HT-29 (cell line): ENCODE data around the gene EIF2B5. TPM values are rescaled to one million over a fixed set of nuclear protein-coding genes. Genes with fewer than 3 reads are reported as not detected.
"Not testable (repeated sequence)": the region's sequence is repeated elsewhere in the genome, so short reads cannot be mapped to it uniquely, and the experiment has no call there.

Experiments used
- DNase-seq: peaks from one replicate; pipeline ENCODE4 v3.0.0-alpha.2; 2015; ENCODE audit warnings: low spot score
- total RNA-seq: library from RNA; depleted of rRNA; stranded (reverse); fragments of >200 nt; shearing (Covaris generic); gene quantifications from 2 replicates; pipeline ENCODE4 v1.2.3, GENCODE V29; 2014; rRNA removed

Gene EIF2B5
- 36.2 and 44.8 TPM in 2 replicates for total RNA-seq

- DNase-seq, result peak; percentile 87
Measured at GRCh38 chr3:184135149-184135910, at the start of gene EIF2B5. Gene EIF2B5 (plus strand): TSS chr3:184135358. CDS start chr3:184135386, 28 bp downstream.

- no peak for DNase-seq
Measured at GRCh38 chr3:184085389-184085852, 49.7 kb upstream of the EIF2B5 start.

GRCh38 chr3:184092199-184092598 lies 43.0 kb upstream of the EIF2B5 start:
- DNase-seq, result no peak

GRCh38 chr3:184096811-184097383 lies 38.3 kb upstream of the EIF2B5 start, which contains the start of gene HTR3E:
Gene HTR3E (plus strand): TSS chr3:184097064. CDS start chr3:184097530, 466 bp downstream.
- no peak for DNase-seq

DNA sequence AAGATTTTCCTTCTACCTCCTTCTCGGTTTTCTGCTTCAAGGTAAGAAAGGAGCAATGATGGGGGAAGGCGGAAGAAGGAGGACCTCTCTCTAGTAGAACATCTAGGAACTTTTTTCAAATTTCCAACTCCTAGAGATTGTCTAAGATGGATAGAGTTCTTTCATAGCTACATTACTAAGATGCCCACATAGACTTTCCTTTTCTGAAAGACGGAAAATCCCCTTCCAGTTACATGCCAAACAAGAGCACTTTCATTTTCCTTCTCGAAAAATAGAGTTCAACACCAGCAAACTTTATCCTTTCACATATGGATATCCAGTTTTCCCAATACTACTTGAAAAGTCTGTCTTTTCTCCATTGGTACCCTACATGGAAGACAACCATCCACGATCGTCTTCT lies 37.6 kb upstream of the EIF2B5 start:
- DNase-seq, result no peak

DNA sequence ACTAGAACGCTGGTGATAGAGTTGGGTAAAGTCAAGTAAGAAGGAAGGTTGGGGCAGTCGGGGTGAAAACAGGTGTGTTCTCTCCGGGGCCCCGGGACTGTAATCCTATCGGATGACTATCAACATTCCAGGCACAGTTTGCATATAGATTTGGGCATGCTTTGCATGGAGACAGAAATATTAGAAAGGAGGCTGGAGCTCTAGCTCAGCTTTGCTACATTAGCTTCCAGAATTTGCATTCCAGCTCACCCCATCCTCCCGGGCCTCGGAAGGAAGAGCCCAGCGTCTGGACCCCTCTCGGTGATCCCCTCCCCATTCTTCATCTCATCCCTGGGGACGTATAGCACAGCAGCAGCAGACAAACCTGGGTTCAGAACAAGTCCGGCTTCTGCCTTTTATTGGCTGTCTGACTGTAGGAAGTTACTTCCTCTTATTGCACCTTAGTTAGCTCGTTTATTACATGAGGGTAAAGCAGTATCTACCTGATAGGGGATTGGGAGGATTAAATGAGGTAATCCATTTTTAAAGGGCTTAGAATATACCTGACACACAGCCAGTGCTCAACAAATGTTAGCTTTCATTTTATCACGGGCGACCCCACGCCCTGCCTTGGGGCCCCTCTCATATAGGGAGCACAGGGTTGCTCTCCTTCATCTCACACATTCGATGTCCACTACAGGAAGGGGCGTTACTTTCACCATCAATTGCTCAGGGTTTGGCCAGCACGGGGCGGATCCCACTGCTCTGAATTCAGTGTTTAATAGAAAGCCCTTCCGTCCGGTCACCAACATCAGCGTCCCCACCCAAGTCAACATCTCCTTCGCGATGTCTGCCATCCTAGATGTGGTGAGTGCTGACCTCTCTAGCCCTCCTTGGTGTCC lies 35.1 kb upstream of the EIF2B5 start:
- no peak for DNase-seq

- no peak for DNase-seq
Measured at GRCh38 chr3:184110316-184110725, 24.8 kb upstream of the EIF2B5 start.

DNA sequence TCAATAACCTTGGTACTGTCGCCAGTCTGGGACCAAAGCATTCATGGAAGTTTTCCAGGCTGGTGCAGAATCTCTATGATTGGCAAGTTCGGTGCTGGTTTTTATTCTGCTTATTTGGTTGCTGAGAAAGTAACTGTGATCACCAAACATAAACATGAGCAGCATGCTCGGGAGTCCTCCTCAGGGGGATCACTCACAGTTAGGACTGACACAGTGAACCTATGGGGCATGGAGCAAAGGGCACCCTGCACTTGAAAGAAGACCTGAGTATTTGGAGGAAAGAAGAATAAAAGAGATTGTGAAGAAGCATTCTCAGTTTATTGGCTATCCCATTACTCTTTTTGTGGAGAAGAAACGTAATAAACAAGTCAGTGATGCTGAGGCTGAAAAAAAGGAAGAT lies 19.1 kb upstream of the EIF2B5 start:
- DNase-seq, result no peak

DNA sequence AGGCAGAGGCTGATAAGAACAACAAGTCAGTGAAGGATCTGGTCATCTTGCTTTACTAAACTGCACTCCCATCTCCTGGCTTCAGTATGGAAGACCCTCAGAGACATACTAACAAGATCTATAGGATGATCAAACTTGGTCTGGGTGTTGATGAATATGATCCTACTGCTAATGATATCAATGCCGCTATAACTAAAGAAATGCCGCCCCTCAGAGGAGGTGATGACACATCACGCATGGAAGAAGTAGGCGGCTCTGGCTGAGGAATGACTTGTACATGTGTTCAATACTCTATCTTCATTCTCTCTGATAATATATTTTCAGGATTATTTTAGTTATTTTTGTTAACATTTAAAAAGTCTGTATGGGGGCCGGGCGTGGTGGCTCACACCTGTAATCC lies 17.5 kb upstream of the EIF2B5 start:
- DNase-seq, result peak; percentile 12

DNA sequence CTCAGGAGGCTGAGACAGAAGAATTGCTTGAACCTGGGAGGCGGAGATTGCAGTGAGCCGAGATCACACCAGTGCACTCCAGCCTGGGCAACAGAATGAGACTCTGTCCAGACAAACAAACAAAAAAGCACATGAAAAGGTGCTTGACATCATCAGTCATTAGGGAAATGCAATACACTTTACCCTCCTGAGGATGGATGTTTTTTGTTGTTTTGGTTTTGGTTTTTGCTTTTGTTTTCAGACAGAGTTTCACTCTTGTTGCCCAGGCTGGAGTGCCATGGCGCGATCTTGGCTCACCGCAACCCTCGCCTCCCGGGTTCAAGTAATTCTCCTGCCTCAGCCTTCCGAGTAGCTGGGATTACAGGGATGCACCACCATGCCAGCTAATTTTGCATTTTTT lies 14.1 kb upstream of the EIF2B5 start:
- not testable (repeated sequence) for DNase-seq

GRCh38 chr3:184126006-184126405 lies 9.2 kb upstream of the EIF2B5 start:
- DNase-seq, result no peak

GRCh38 chr3:184129012-184129411 lies 6.1 kb upstream of the EIF2B5 start:
- peak; percentile 60 for DNase-seq

- DNase-seq, result no peak
Measured at GRCh38 chr3:184132945-184133344, 2.2 kb upstream of the EIF2B5 start.

GRCh38 chr3:184133840-184134745 lies 1.1 kb upstream of the EIF2B5 start:
- peak; percentile 85 for DNase-seq

DNA sequence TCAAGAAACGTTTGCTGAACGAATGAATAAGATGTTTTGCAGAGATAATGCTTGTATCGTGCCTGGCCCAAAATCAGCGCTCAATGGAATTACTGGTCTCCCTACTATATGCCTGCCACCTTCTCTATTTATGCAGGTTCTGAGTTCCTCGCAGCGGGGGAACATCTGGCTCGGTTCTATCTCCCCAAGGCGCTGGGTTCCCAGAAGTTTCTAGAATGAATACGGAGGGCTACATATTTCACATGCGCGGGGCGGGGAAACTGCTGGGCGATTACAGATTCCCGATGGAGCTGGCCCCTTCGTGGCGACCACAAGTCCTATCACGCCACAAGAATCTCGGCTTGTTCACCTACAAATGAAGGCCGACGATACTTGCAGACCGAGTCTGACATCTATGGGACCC lies 411 bp upstream of the EIF2B5 start:
- no peak for DNase-seq

GRCh38 chr3:184135911-184136260 lies 728 bp downstream of the EIF2B5 start:
- DNase-seq, result no peak

GRCh38 chr3:184140436-184140835 lies 5.3 kb downstream of the EIF2B5 start:
- DNase-seq, result no peak

GRCh38 chr3:184142199-184142598 lies 7.0 kb downstream of the EIF2B5 start:
- no peak for DNase-seq

DNA sequence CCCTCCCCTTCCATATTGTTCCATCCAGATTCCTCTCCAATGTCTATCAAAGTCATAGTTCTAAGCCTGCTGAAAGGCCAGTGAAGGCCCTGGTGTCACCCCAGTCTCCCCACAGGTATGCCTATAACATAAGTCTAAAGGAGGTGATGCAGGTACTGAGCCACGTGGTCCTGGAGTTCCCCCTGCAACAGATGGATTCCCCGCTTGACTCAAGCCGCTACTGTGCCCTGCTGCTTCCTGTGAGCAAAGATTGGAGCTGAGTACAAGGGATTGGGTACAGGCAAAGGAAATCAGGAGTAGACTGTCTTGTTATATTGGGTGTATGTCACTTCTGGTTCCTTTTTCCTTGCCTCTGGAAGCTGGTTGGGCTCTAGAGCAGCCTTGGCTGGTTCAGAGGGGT lies 8.2 kb downstream of the EIF2B5 start:
- DNase-seq, result no peak

DNA sequence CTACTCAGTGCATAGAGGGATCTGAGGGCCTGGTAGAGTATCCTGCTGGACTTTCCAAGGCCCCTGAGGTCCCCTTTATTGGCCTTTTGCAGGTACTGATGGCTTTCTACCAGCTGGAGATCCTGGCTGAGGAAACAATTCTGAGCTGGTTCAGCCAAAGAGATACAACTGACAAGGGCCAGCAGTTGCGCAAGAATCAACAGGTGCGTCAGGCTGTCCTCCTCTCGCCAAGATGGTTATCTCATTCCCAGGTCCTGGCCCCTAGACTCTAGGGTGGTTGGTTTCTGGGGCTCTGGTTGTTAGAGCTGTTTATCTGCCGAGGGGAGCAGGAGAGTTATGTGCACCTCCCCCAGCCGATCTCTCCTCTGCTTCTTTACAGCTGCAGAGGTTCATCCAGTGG lies 9.3 kb downstream of the EIF2B5 start:
- no peak for DNase-seq

DNA sequence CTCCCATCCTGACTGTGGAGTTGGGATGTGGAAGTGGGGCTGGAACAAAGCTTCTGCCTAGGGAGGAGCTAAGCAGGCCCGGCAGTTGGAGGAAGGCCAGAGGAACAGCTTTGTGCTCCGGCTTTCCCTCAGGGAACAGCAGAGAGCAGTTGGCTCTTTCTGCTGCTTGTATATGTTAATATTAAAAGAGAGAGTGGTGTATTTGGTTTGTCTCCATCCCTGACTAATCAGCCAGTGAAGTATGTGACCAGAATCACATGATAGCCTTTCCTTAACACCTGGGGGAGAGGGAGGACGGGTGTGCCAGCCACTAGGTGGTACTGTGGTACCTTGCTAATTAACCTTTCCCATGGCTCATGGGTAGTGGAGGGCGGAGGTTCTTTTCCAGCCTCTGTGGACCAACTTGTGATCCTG lies 10.0 kb downstream of the EIF2B5 start:
- peak; percentile 80 for DNase-seq
